Activated naive CD8-positive, alpha-beta T cell treated with anti-CD3 and anti-CD28 coated beads, Interleukin-2, amount 50 U/mL, for 16 hours (primary cell): ENCODE measurements around the gene EIF2B2.
A peak's percentile ranks its signal among the peaks of the same experiment; 100 is the strongest.

Experiments used
- DNase-seq: peaks from one replicate; pipeline ENCODE4 v3.0.0-alpha.2; 2020; ENCODE audit warnings: low read depth, low spot score

Gene EIF2B2

GRCh38 chr14:75002392-75003249 is at the start of gene EIF2B2:
Gene EIF2B2 (plus strand): TSS chr14:75002921. CDS start chr14:75002991, 70 bp downstream.
- peak; percentile 99 for DNase-seq

GRCh38 chr14:74953686-74954085 is 49.0 kb upstream of the EIF2B2 start:
- no peak for DNase-seq

- DNase-seq: no peak
These were observed 48.3 kb upstream of the EIF2B2 start for GRCh38 chr14:74954232-74954946.

- DNase-seq: no peak
These were observed 47.8 kb upstream of the EIF2B2 start for GRCh38 chr14:74954947-74955228.

GRCh38 chr14:74955229-74956026 is 47.3 kb upstream of the EIF2B2 start, which contains the start of gene PGF:
Gene PGF (minus strand): TSS chr14:74955597. CDS start chr14:74955242, 355 bp downstream.
- no peak for DNase-seq

- DNase-seq: no peak
These were observed 46.8 kb upstream of the EIF2B2 start for GRCh38 chr14:74956027-74956279.

GRCh38 chr14:74956280-74957072 is 46.2 kb upstream of the EIF2B2 start:
- DNase-seq: no peak

GRCh38 chr14:74959596-74960180 is 43.0 kb upstream of the EIF2B2 start:
- DNase-seq: no peak

- DNase-seq: no peak
These were observed 42.0 kb upstream of the EIF2B2 start for GRCh38 chr14:74960736-74961135.

- no peak for DNase-seq
These were observed 41.3 kb upstream of the EIF2B2 start for GRCh38 chr14:74961238-74961911.

- DNase-seq: no peak
These were observed 40.7 kb upstream of the EIF2B2 start for GRCh38 chr14:74962046-74962445.

- DNase-seq: no peak
These were observed 40.2 kb upstream of the EIF2B2 start for GRCh38 chr14:74962493-74962892.

GRCh38 chr14:74963178-74963704 is 39.5 kb upstream of the EIF2B2 start:
- no peak for DNase-seq

- DNase-seq: no peak
These were observed 38.9 kb upstream of the EIF2B2 start for GRCh38 chr14:74963705-74964271.

GRCh38 chr14:74964787-74965485 is 37.8 kb upstream of the EIF2B2 start:
- no peak for DNase-seq

GRCh38 chr14:74965486-74966153 is 37.1 kb upstream of the EIF2B2 start:
- DNase-seq: no peak

- DNase-seq: no peak
These were observed 33.9 kb upstream of the EIF2B2 start for GRCh38 chr14:74968811-74969210.

- no peak for DNase-seq
These were observed 29.6 kb upstream of the EIF2B2 start for GRCh38 chr14:74973003-74973653.
